Measurements from ENCODE around the gene GALNT1.

GALNT1 gene

GRCh38 chr18:35582899-35583558 lies 1.5 kb downstream of the GALNT1 start:
- DNase-seq (ENCODE audit: low read depth in 2 of 2), result no peak

GRCh38 chr18:35584735-35585134 lies 3.2 kb downstream of the GALNT1 start:
- DNase-seq (ENCODE audit: low read depth in 2 of 2), result no peak

GRCh38 chr18:35585608-35586007 lies 4.1 kb downstream of the GALNT1 start:
- no peak for DNase-seq (ENCODE audit: low read depth in 2 of 2)

- DNase-seq (ENCODE audit: low read depth in 2 of 2), result no peak
These were observed 6.6 kb downstream of the GALNT1 start for GRCh38 chr18:35588122-35588521.

GRCh38 chr18:35588995-35589394 lies 7.5 kb downstream of the GALNT1 start:
- no peak for DNase-seq (ENCODE audit: low read depth in 2 of 2)

GRCh38 chr18:35589546-35589945 lies 8.0 kb downstream of the GALNT1 start:
- no peak for DNase-seq (ENCODE audit: low read depth in 2 of 2)

GRCh38 chr18:35590935-35591334 lies 9.4 kb downstream of the GALNT1 start:
- DNase-seq (ENCODE audit: low read depth in 2 of 2), result no peak

- no peak for DNase-seq (ENCODE audit: low read depth in 2 of 2)
These were observed 10.8 kb downstream of the GALNT1 start for GRCh38 chr18:35592298-35592697.

- no peak for DNase-seq (ENCODE audit: low read depth in 2 of 2)
These were observed 12.3 kb downstream of the GALNT1 start for GRCh38 chr18:35593859-35594258.

- no peak for DNase-seq (ENCODE audit: low read depth in 2 of 2)
These were observed 16.2 kb downstream of the GALNT1 start for GRCh38 chr18:35597758-35598157.

GRCh38 chr18:35602193-35602820 lies 20.8 kb downstream of the GALNT1 start:
- no peak for DNase-seq (ENCODE audit: low read depth in 2 of 2)

- DNase-seq (ENCODE audit: low read depth in 2 of 2), result no peak
These were observed 21.5 kb downstream of the GALNT1 start for GRCh38 chr18:35603008-35603407.

GRCh38 chr18:35603528-35603927 lies 22.0 kb downstream of the GALNT1 start:
- DNase-seq (ENCODE audit: low read depth in 2 of 2), result no peak

- DNase-seq (ENCODE audit: low read depth in 2 of 2), result no peak
These were observed 22.8 kb downstream of the GALNT1 start for GRCh38 chr18:35604369-35604768.

GRCh38 chr18:35605686-35606417 lies 24.3 kb downstream of the GALNT1 start:
- no peak for DNase-seq (ENCODE audit: low read depth in 2 of 2)

- no peak for DNase-seq (ENCODE audit: low read depth in 2 of 2)
These were observed 27.7 kb downstream of the GALNT1 start for GRCh38 chr18:35609236-35609635.

GRCh38 chr18:35610089-35610488 lies 28.5 kb downstream of the GALNT1 start:
- DNase-seq (ENCODE audit: low read depth in 2 of 2), result no peak

- DNase-seq (ENCODE audit: low read depth in 2 of 2), result no peak
These were observed 29.2 kb downstream of the GALNT1 start for GRCh38 chr18:35610724-35611123.

GRCh38 chr18:35611518-35611917 lies 30.0 kb downstream of the GALNT1 start:
- no peak for DNase-seq (ENCODE audit: low read depth in 2 of 2)

GRCh38 chr18:35616074-35616473 lies 34.5 kb downstream of the GALNT1 start:
- no peak for DNase-seq (ENCODE audit: low read depth in 2 of 2)

GRCh38 chr18:35616664-35617423 lies 35.3 kb downstream of the GALNT1 start:
- peak; percentile 10 to 26 for DNase-seq (ENCODE audit: low read depth in 2 of 2)

- no peak for DNase-seq (ENCODE audit: low read depth in 2 of 2)
These were observed 36.3 kb downstream of the GALNT1 start for GRCh38 chr18:35617865-35618264.
